GM19372 (cell line): ENCODE results near the gene FGFR1OP2.

Source experiments
- ATAC-seq: cut with Tn5 transposase; IDR thresholded peaks from one replicate; pipeline ENCODE4 v1.9.1; 2021; ENCODE audit warnings: mild to moderate bottlenecking, low read depth, moderate library complexity; ENCODE audit not compliant: unreplicated experiment

Gene FGFR1OP2

GRCh38 chr12:27000961-27001360, 62.7 kb downstream of the FGFR1OP2 start:
- no peak for ATAC-seq

- ATAC-seq = no peak
These were observed 63.4 kb downstream of the FGFR1OP2 start for GRCh38 chr12:27001663-27002062.

- ATAC-seq = no peak
These were observed 63.9 kb downstream of the FGFR1OP2 start for GRCh38 chr12:27002141-27002540.

GRCh38 chr12:27003421-27004381, 65.4 kb downstream of the FGFR1OP2 start:
- ATAC-seq = no peak

GRCh38 chr12:27005495-27005894, 67.2 kb downstream of the FGFR1OP2 start:
- ATAC-seq = no peak

- no peak for ATAC-seq
These were observed 68.7 kb downstream of the FGFR1OP2 start for GRCh38 chr12:27006797-27007467.

- ATAC-seq = no peak
These were observed 69.8 kb downstream of the FGFR1OP2 start for GRCh38 chr12:27008081-27008480.

- ATAC-seq = no peak
These were observed 71.6 kb downstream of the FGFR1OP2 start for GRCh38 chr12:27009881-27010301.

- no peak for ATAC-seq
These were observed 74.1 kb downstream of the FGFR1OP2 start for GRCh38 chr12:27012239-27012981.

- ATAC-seq = no peak
These were observed 74.6 kb downstream of the FGFR1OP2 start for GRCh38 chr12:27012982-27013255.

- peak; percentile 22 for ATAC-seq
These were observed 75.4 kb downstream of the FGFR1OP2 start for GRCh38 chr12:27013611-27014084.

GRCh38 chr12:27014085-27014858, 76.0 kb downstream of the FGFR1OP2 start, which contains the start of gene TM7SF3:
Gene TM7SF3, minus strand, starts transcription at chr12:27014384. Its CDS starts 216 bp downstream, at chr12:27014168.
- ATAC-seq = peak; percentile 87

- ATAC-seq = no peak
These were observed 76.8 kb downstream of the FGFR1OP2 start for GRCh38 chr12:27014859-27015729.

- no peak for ATAC-seq
These were observed 77.4 kb downstream of the FGFR1OP2 start for GRCh38 chr12:27015730-27016076.
